GM18520 (cell line): Measurements from ENCODE around the gene SPATA25.

Source experiments
- ATAC-seq: cut with Tn5 transposase; IDR thresholded peaks from one replicate; pipeline ENCODE4 v1.9.1; 2021; ENCODE audit not compliant: unreplicated experiment

SPATA25 gene

DNA sequence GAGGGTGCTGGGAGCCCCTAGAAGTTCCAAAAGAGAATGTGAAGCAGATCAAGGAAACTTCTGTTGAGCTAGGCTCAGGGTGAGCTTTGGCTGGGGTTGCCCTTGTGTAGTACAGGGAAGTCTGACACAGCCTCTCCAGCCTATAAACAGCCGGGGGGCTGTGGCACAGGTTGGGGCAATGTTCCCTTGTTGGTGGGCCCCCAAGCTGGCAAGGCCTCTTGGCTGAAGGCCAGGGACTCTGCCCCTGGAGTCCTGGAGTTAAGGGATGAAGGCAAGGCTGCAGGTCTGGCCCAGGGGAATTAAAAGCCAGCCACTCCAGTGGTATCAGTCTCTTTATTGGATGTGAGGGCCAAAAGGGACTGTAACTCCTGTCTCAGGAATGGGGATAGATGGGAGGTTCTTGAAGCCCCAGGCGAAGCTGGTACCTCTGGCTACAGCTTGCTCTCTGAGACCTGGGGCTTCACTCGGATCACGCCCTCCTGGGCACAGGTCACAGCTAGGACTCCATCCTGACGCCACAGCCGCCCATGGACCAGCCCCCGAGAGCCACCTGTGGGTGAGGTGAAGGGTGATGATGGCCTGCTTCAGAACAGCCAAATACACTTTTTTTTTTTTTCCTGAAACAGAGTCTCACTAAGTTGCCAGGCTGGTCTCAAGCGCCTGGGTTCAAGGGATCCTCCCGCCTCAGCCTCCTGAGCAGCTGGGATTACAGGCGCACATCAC is 45.9 kb downstream of the SPATA25 start:
- no peak for ATAC-seq

DNA sequence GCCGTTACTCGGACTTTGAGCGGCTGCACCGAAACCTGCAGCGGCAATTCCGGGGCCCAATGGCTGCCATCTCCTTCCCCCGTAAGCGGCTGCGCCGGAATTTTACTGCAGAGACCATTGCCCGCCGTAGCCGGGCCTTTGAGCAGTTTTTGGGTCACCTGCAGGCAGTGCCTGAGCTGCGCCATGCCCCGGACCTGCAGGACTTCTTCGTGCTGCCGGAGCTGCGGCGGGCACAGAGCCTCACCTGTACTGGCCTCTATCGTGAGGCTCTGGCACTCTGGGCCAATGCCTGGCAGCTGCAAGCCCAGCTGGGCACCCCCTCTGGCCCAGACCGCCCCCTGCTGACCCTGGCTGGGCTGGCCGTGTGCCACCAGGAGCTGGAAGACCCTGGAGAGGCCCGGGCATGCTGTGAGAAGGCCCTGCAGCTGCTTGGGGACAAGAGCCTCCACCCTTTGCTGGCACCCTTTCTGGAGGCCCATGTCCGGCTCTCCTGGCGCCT is 46.7 kb downstream of the SPATA25 start:
- ATAC-seq: no peak

DNA sequence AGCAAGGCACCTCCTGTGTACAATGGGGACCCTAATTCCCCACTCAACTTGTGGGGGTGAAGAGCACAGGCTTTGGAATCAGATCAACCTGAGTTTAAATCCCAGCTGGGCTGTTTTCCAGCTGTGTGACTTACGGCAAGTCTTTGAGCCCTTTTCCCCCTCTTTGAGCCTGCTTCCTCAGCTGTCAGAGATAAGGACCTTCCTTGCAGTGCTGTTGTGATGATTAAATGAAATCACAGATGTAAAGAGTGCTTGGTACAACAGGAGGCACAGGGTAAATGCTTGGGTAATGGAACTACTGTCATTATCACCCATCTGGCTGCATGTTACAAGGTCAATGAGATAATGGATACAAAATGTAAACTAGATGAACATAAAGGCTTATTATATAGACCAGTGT is 50.6 kb downstream of the SPATA25 start:
- no peak for ATAC-seq
